Measurements from ENCODE around the gene RIPK3. TPM values are rescaled to one million over a fixed set of nuclear protein-coding genes. Genes with fewer than 3 reads are reported as not detected.

The RIPK3 gene
- total and polyA plus RNA-seq, 4 donors: 1.4 to 3.1 (median 1.7) TPM

DNA sequence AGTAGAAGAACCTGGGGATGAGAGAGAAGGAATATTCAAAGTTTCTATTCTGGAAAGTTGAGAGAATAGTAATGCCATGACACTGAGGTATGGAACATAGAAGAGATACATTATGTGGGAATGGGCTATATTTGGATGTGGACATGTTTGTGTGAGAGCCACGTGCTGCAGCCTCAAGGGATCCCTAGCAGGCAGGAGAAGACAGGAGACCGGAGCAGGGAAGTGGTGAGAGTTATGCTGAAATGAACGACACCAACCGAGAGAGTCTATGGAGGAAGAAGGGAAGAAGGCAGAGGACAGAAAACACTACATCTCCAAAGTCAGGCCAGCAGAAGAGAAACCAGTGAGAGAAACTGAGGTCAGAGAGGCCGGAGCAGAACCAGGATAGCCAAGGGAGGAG is 10.0 kb upstream of the RIPK3 start:
- WGBS (ENCODE audit: insufficient coverage): 71% methylated on average over 3 of the region's 5 CpGs
- DNase-seq (ENCODE audit: low read depth in 4 of 6, low spot score in 6 of 6): no peak

GRCh38 chr14:24348186-24348585 is 8.4 kb upstream of the RIPK3 start:
- no peak for DNase-seq (ENCODE audit: low read depth in 4 of 6, low spot score in 6 of 6)
- Histone ChIP-seq H3K27me3 (ENCODE audit: control insufficient read depth, insufficient read depth, low read length) (peaks cover 30% of the 10 kb centered on the region), H3K4me3 (ENCODE audit: low read depth, low read length) (no peak overlapping the region), H3K4me1 (ENCODE audit: control insufficient read depth, insufficient read depth, low read length) (no peaks in the 10 kb centered on the region), H3K36me3 (ENCODE audit: control insufficient read depth, insufficient read depth, low read length) (no peaks in the 10 kb centered on the region), H3K27ac (ENCODE audit: low read depth, low read length) (no peak overlapping the region), H3K9me3 (ENCODE audit: control insufficient read depth, insufficient read depth, low read length) (no peaks in the 10 kb centered on the region)
- 100% methylated on average over 2 of the region's 2 CpGs for WGBS (ENCODE audit: insufficient coverage)

More for the DNA sequence above, 10.0 kb upstream of the RIPK3 start:
- no peaks in the 10 kb centered on the region for H3K36me3 ChIP-seq (ENCODE audit: control insufficient read depth, insufficient read depth, low read length)
- H3K4me3 ChIP-seq (ENCODE audit: low read depth, low read length): no peak overlapping the region
- no peaks in the 10 kb centered on the region for H3K4me1 ChIP-seq (ENCODE audit: control insufficient read depth, insufficient read depth, low read length)
- H3K27me3 ChIP-seq (ENCODE audit: control insufficient read depth, insufficient read depth, low read length): peaks cover 28% of the 10 kb centered on the region
- H3K9me3 ChIP-seq (ENCODE audit: control insufficient read depth, insufficient read depth, low read length): no peaks in the 10 kb centered on the region
- no peak overlapping the region for H3K27ac ChIP-seq (ENCODE audit: low read depth, low read length)

- Histone ChIP-seq H3K4me3 (ENCODE audit: low read depth, low read length) (no peak overlapping the region), H3K36me3 (ENCODE audit: control insufficient read depth, insufficient read depth, low read length) (no peaks in the 10 kb centered on the region), H3K27me3 (ENCODE audit: control insufficient read depth, insufficient read depth, low read length) (peaks cover 26% of the 10 kb centered on the region), H3K4me1 (ENCODE audit: control insufficient read depth, insufficient read depth, low read length) (no peaks in the 10 kb centered on the region), H3K27ac (ENCODE audit: low read depth, low read length) (no peak overlapping the region), H3K9me3 (ENCODE audit: control insufficient read depth, insufficient read depth, low read length) (no peaks in the 10 kb centered on the region)
- no peak for DNase-seq (ENCODE audit: low read depth in 4 of 6, low spot score in 6 of 6)
- WGBS (ENCODE audit: insufficient coverage): 33% methylated on average over 1 of the region's 1 CpG
Measured at GRCh38 chr14:24347134-24347533, 7.3 kb upstream of the RIPK3 start.

DNA sequence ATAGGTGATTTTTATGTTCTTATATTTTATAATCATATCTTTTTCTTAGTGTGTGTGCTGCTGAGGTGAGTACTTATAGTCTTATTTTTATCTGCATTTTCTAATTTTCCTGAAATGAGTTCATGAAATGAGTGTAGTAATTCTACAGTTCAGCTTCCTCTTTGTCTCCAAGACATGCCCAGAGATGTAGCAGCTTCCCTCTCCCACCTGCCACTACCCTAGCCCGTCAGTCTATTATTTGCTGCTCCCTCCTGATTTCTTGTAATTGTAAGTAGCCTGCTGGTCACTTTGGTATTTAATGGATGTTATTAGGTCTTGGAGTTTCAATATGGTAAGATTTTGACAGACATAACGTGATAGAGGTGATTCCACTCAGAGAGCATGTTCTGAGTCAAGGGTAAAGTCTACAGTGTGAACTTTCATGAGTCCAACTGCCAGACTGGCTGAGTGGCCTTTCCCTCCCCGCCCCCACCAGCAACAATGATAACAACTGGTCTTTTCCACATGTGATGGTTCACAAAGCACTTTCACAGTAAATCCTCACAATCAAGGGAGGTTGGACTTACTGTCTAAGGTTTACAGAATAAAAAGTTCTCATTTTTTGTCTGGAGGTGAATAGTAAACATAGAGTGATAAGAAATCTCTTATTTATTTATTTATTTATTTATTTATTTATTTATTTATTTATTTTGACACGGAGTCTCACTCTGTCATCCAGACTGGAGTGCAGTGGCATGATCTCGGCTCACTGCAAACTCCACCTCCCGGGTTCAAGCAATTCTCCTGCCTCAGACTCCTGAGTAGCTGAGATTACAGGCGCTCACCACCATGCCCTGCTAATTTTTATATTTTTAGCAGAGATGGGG is 4.2 kb upstream of the RIPK3 start:
- Histone ChIP-seq H3K27ac (ENCODE audit: low read depth, low read length) (no peak overlapping the region), H3K4me1 (ENCODE audit: control insufficient read depth, insufficient read depth, low read length) (peaks cover 10% of the 10 kb centered on the region), H3K9me3 (ENCODE audit: control insufficient read depth, insufficient read depth, low read length) (no peaks in the 10 kb centered on the region), H3K4me3 (ENCODE audit: low read depth, low read length) (no peak overlapping the region), H3K36me3 (ENCODE audit: control insufficient read depth, insufficient read depth, low read length) (no peaks in the 10 kb centered on the region), H3K27me3 (ENCODE audit: control insufficient read depth, insufficient read depth, low read length) (peaks cover 34% of the 10 kb centered on the region)
- DNase-seq (ENCODE audit: low read depth in 4 of 6, low spot score in 6 of 6): no peak
- WGBS (ENCODE audit: insufficient coverage): 80% methylated on average over 2 of the region's 7 CpGs

- no peaks in the 10 kb centered on the region for H3K9me3 ChIP-seq (ENCODE audit: control insufficient read depth, insufficient read depth, low read length)
- H3K27ac ChIP-seq (ENCODE audit: low read depth, low read length): no peak overlapping the region
- 73% methylated on average over 2 of the region's 4 CpGs for WGBS (ENCODE audit: insufficient coverage)
- no peaks in the 10 kb centered on the region for H3K36me3 ChIP-seq (ENCODE audit: control insufficient read depth, insufficient read depth, low read length)
- peaks cover 43% of the 10 kb centered on the region for H3K27me3 ChIP-seq (ENCODE audit: control insufficient read depth, insufficient read depth, low read length)
- H3K4me1 ChIP-seq (ENCODE audit: control insufficient read depth, insufficient read depth, low read length): peaks cover 14% of the 10 kb centered on the region
- no peak for DNase-seq (ENCODE audit: low read depth in 4 of 6, low spot score in 6 of 6)
- no peak overlapping the region for H3K4me3 ChIP-seq (ENCODE audit: low read depth, low read length)
Measured at GRCh38 chr14:24342889-24343288, 3.1 kb upstream of the RIPK3 start.

GRCh38 chr14:24340606-24341005 is 815 bp upstream of the RIPK3 start:
- Histone ChIP-seq H3K4me1 (ENCODE audit: control insufficient read depth, insufficient read depth, low read length) (peaks cover 17% of the 10 kb centered on the region), H3K36me3 (ENCODE audit: control insufficient read depth, insufficient read depth, low read length) (no peaks in the 10 kb centered on the region), H3K9me3 (ENCODE audit: control insufficient read depth, insufficient read depth, low read length) (no peaks in the 10 kb centered on the region), H3K27me3 (ENCODE audit: control insufficient read depth, insufficient read depth, low read length) (peaks cover 62% of the 10 kb centered on the region), H3K4me3 (ENCODE audit: low read depth, low read length) (no peak overlapping the region), H3K27ac (ENCODE audit: low read depth, low read length) (no peak overlapping the region)
- DNase-seq (ENCODE audit: low read depth in 4 of 6, low spot score in 6 of 6): no peak
- no CpG with 5 or more reads among the region's 1 CpG for WGBS (ENCODE audit: insufficient coverage)

- WGBS (ENCODE audit: insufficient coverage): 55% methylated on average over 14 of the region's 14 CpGs
- Histone ChIP-seq H3K4me1 (ENCODE audit: control insufficient read depth, insufficient read depth, low read length) (peaks cover 33% of the 10 kb centered on the region), H3K27ac (ENCODE audit: low read depth, low read length) (no peak overlapping the region), H3K9me3 (ENCODE audit: control insufficient read depth, insufficient read depth, low read length) (no peaks in the 10 kb centered on the region), H3K4me3 (ENCODE audit: low read depth, low read length) (no peak overlapping the region), H3K36me3 (ENCODE audit: control insufficient read depth, insufficient read depth, low read length) (no peaks in the 10 kb centered on the region), H3K27me3 (ENCODE audit: control insufficient read depth, insufficient read depth, low read length) (peaks cover 77% of the 10 kb centered on the region)
- no peak for DNase-seq (ENCODE audit: low read depth in 4 of 6, low spot score in 6 of 6)
Measured at GRCh38 chr14:24338843-24339242, 948 bp downstream of the RIPK3 start.

GRCh38 chr14:24337824-24338175 is 2.0 kb downstream of the RIPK3 start:
- Histone ChIP-seq H3K9me3 (ENCODE audit: control insufficient read depth, insufficient read depth, low read length) (no peaks in the 10 kb centered on the region), H3K27ac (ENCODE audit: low read depth, low read length) (no peak overlapping the region), H3K27me3 (ENCODE audit: control insufficient read depth, insufficient read depth, low read length) (peaks cover 85% of the 10 kb centered on the region), H3K4me3 (ENCODE audit: low read depth, low read length) (no peak overlapping the region), H3K36me3 (ENCODE audit: control insufficient read depth, insufficient read depth, low read length) (no peaks in the 10 kb centered on the region), H3K4me1 (ENCODE audit: control insufficient read depth, insufficient read depth, low read length) (peaks cover 43% of the 10 kb centered on the region)
- no peak for DNase-seq (ENCODE audit: low read depth in 4 of 6, low spot score in 6 of 6)
- WGBS (ENCODE audit: insufficient coverage): 73% methylated on average over 7 of the region's 8 CpGs

GRCh38 chr14:24337144-24337823 is 2.5 kb downstream of the RIPK3 start:
- no peak for DNase-seq (ENCODE audit: low read depth in 4 of 6, low spot score in 6 of 6)
- Histone ChIP-seq H3K27me3 (ENCODE audit: control insufficient read depth, insufficient read depth, low read length) (peaks cover 90% of the 10 kb centered on the region), H3K9me3 (ENCODE audit: control insufficient read depth, insufficient read depth, low read length) (no peaks in the 10 kb centered on the region), H3K27ac (ENCODE audit: low read depth, low read length) (no peak overlapping the region), H3K36me3 (ENCODE audit: control insufficient read depth, insufficient read depth, low read length) (no peaks in the 10 kb centered on the region), H3K4me1 (ENCODE audit: control insufficient read depth, insufficient read depth, low read length) (peaks cover 49% of the 10 kb centered on the region), H3K4me3 (ENCODE audit: low read depth, low read length) (no peak overlapping the region)
- WGBS (ENCODE audit: insufficient coverage): 79% methylated on average over 5 of the region's 7 CpGs
